Activated B cell treated with CpG ODN at 0.5 μM for 24 hours (primary cell): Measurements from ENCODE around the gene PIEZO1. TPM values are rescaled to one million over a fixed set of nuclear protein-coding genes. Genes with fewer than 3 reads are reported as not detected.
A peak's percentile ranks its signal among the peaks of the same experiment; 100 is the strongest.

Experiments used
- ATAC-seq: fragments of 200-7000 bp; cut with Tn5 transposase; one replicate; pipeline ENCODE4 v1.10.0; 2021; ENCODE audit warnings: low read depth, mild to moderate bottlenecking, moderate library complexity
- CTCF ChIA-PET: fragments of 350-600 bp; sonication (Branson Sonifier 250); formaldehyde crosslinking; loops from one replicate; lab custom pipeline; 2021; ENCODE audit warnings: antibody characterized with exemption; lab: Charles Lee
- POLR2A ChIA-PET: fragments of 350-600 bp; sonication (Branson Sonifier 250); formaldehyde crosslinking; loops from one replicate; lab custom pipeline; 2021; ENCODE audit warnings: antibody characterized with exemption; lab: Charles Lee
- DNase-seq: peaks from one replicate; pipeline ENCODE4 v3.0.0; 2022
- H3K27ac Mint-ChIP-seq: one replicate; pipeline ENCODE4 v1.8.0; 2020; ENCODE audit warnings: mixed read lengths
- H3K27me3 Mint-ChIP-seq: one replicate; pipeline ENCODE4 v1.8.0; 2021; ENCODE audit warnings: mixed read lengths
- H3K36me3 Mint-ChIP-seq: one replicate; pipeline ENCODE4 v1.8.0; 2021; ENCODE audit warnings: low read depth, mixed read lengths
- H3K4me1 Mint-ChIP-seq: one replicate; pipeline ENCODE4 v1.8.0; 2021; ENCODE audit warnings: mixed read lengths
- H3K4me3 Mint-ChIP-seq: one replicate; pipeline ENCODE4 v1.8.0; 2020; ENCODE audit warnings: mild to moderate bottlenecking, mixed read lengths
- H3K9me3 Mint-ChIP-seq: one replicate; pipeline ENCODE4 v1.8.0; 2020; ENCODE audit warnings: mixed read lengths
- CTCF ChIP-seq: fragments of 200-600 bp; IDR thresholded peaks from one replicate; pipeline ENCODE4 v1.8.0; 2022; ENCODE audit warnings: antibody characterized with exemption, mild to moderate bottlenecking
- intact Hi-C: fragments of 100-400 bp; cut with micrococcal nuclease; formaldehyde crosslinking; loops from one replicate; pipeline ENCODE4 v1.15.1; 2024
- total RNA-seq: library from RNA; stranded (reverse); gene quantifications from 2 replicates; pipeline ENCODE4 v1.2.3, GENCODE V29; 2022

The PIEZO1 gene
- total RNA-seq, 1 donor from 2014 or later = 85.9 TPM

DNA sequence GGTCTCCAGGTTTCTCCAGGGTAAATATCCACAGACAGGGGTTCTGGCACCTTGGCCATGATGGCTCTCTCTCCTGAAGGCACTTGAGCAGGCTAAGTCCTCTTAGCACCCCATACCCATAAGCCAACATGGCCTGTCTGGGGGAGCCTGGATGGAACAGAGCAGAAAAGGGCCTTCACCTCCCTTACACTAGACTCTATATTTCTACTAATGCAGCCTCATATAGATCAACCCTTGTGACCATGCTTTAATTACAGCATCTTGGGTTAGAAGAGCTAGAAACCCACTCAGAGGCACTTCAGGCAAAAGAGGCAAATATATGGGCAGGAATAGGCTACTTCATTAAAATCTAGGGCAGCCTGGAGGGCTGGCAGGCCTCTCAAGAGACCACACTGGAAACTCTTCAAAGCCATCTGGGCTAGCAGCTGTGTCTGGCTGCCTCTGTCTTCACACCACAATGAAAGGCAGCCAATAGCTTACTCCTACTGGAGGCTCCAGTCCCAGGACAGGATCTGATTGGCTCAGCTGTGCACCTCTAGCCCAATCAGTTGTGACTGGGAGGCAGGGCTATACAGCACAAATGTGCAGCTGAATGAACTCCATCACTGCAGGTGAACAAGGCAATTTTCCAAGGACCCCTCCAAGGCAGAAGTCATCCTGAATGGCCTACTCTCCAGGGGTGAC lies 13.9 kb upstream of the PIEZO1 start:
- no peak for TF ChIP-seq CTCF
- Mint-ChIP-seq H3K27me3 (no peaks in the 10 kb centered on the region), H3K4me1 (peaks cover 32% of the 10 kb centered on the region), H3K4me3 (no peak overlapping the region), H3K9me3 (no peaks in the 10 kb centered on the region), H3K27ac (no peak overlapping the region), H3K36me3 (no peaks in the 10 kb centered on the region)
- DNase-seq = no peak
- ChIA-PET CTCF (interaction anchor here (0.7 to 1.8 kb wide), 3 partner anchors 11 to 62 kb away, joined by 4 to 6 read pairs (median 4); no protein-coding TSS in a partner anchor), POLR2A (interaction anchor here (0.6 to 3.7 kb wide), 3 partner anchors 12 to 394 kb away, joined by 4 to 37 read pairs (median 5); partner anchors contain the start of gene APRT)
- no peak for ATAC-seq
- intact Hi-C loops = no loop called here

DNA sequence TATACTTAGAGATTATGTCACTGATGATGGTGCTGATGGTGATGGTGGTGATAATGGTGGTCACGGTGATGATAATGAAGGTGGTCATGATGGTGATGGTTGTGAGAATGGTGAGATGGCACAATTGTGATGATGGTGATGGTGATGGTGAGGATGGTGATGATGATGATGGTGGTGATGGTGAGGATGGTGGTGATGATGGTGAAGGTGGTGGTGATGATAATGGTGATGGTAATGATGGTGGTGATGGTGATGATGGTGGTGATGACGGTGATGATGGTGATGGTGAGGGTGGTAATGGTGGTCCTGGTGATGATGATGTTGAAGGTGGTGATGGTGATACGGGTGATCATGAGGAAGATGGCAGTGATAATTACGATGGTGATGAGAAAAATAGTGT lies 13.1 kb upstream of the PIEZO1 start:
- POLR2A ChIA-PET = interaction anchor here (0.6 kb wide), 2 partner anchors 13 to 394 kb away, joined by 3 to 4 read pairs; no protein-coding TSS in a partner anchor
- Mint-ChIP-seq H3K27ac (no peak overlapping the region), H3K4me1 (peaks cover 40% of the 10 kb centered on the region), H3K9me3 (no peaks in the 10 kb centered on the region), H3K36me3 (no peaks in the 10 kb centered on the region), H3K27me3 (no peaks in the 10 kb centered on the region), H3K4me3 (no peak overlapping the region)
- intact Hi-C loops = no loop called here
- CTCF ChIA-PET = no interaction called here
- DNase-seq (no peak), ATAC-seq (no peak)
- no peak for TF ChIP-seq CTCF

GRCh38 chr16:88796278-88796677 lies 11.3 kb upstream of the PIEZO1 start:
- H3K27ac Mint-ChIP-seq = no peak overlapping the region
- CTCF ChIA-PET = no interaction called here
- H3K9me3 Mint-ChIP-seq = no peaks in the 10 kb centered on the region
- DNase-seq = no peak
- ATAC-seq = no peak
- no peaks in the 10 kb centered on the region for H3K36me3 Mint-ChIP-seq
- H3K4me1 Mint-ChIP-seq = peaks cover 46% of the 10 kb centered on the region
- intact Hi-C loops = no loop called here
- no peak overlapping the region for H3K4me3 Mint-ChIP-seq
- H3K27me3 Mint-ChIP-seq = no peaks in the 10 kb centered on the region
- POLR2A ChIA-PET = interaction anchor here (0.8 kb wide), 1 partner anchor 51 kb away, joined by 7 read pairs; no protein-coding TSS in a partner anchor
- no peak for TF ChIP-seq CTCF

DNA sequence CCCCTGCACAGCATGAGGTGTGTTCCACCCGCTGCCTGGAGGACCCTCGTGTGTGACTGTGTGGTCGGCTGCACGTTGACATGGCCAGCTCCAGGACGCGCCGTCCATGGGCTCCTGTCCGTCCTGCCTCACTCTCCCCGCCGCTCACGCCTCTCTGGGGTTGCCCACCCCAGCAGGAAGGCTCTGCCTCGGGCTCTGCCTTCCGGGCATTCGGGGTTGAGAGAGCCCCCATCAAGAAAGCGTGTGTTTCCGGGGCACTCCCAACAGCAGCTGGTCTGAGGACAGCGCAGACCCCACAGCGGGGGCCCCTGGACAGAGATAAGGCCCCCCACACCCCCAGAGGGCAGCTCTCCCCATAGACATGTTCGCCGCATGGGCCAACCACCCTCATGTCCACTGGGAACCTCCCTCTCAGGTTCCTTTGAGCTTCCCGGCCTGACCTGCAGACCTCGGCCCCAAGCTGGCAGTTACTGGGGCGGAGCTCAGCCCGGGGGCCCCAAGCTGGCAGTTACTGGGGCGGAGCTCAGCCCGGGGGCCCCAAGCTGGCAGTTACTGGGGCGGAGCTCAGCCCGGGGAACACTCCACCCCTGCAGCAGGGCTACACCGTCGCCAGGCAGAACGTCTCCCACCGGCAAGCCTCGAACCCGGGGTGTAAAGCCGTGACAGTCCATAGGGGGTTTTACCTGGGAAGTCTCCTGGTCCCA lies 8.4 kb upstream of the PIEZO1 start:
- TF ChIP-seq CTCF = no peak
- H3K27ac Mint-ChIP-seq = no peak overlapping the region
- H3K27me3 Mint-ChIP-seq = no peaks in the 10 kb centered on the region
- H3K9me3 Mint-ChIP-seq = no peaks in the 10 kb centered on the region
- DNase-seq (no peak), ATAC-seq (peak; percentile 30)
- H3K4me3 Mint-ChIP-seq = no peak overlapping the region
- peaks cover 52% of the 10 kb centered on the region for H3K4me1 Mint-ChIP-seq
- POLR2A ChIA-PET = interaction anchor here (0.5 to 2.0 kb wide), 4 partner anchors 8 to 448 kb away, joined by 3 to 18 read pairs (median 6); partner anchors contain the start of genes APRT and CDT1
- CTCF ChIA-PET = interaction anchor here (0.9 to 1.7 kb wide), 2 partner anchors 50 to 56 kb away, joined by 3 to 10 read pairs; no protein-coding TSS in a partner anchor
- intact Hi-C loops = no loop called here
- H3K36me3 Mint-ChIP-seq = no peaks in the 10 kb centered on the region
